Activated T-cell treated with anti-CD3 and anti-CD28 coated beads for 1 hour (primary cell): ENCODE data around the gene MGAT4A.
A peak's percentile ranks its signal among the peaks of the same experiment; 100 is the strongest.

Experiments
- DNase-seq: peaks from one replicate; pipeline ENCODE4 v3.0.0-alpha.2; 2020; ENCODE audit warnings: low read depth

MGAT4A gene

DNA sequence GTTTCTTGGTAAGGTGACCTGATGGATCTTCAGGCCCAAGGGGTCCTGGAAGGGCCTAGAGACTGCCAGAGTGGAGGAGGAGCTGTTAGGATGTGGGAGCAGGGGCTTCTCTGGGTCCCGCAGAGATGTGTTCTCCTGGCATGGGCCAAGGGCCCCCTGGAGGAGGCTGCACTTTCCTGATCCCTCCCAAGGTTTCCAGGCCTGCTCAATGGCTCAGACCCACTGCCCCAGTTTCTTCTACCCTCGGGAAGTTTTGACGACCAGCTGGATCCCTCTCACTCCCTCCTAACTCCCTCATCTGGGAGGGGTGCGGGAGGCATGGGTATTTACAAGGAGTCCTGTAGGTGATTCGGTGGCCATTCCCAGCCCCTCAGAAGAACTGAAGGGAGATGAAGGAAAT lies 158.7 kb downstream of the MGAT4A start:
- no peak for DNase-seq

DNA sequence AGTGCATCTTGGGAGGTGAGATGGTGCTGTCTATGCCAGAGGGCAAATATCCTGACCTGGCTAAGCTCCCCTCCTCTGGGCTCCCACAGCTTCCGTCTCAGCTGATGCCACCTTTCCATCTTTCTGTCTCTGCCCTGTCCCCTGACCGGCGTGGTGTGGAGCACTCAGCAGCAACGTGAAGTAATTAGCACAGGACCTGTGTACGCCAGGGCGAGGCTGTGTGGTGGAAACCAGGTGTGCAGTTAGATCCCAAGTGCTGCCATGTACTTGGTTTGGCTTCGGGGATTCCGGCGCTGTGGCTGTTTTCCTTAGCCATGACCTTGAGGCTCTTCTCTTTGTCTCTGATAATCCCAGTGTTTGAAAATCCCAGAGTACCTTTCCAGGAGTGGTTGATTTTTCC lies 159.1 kb downstream of the MGAT4A start:
- DNase-seq = no peak

DNA sequence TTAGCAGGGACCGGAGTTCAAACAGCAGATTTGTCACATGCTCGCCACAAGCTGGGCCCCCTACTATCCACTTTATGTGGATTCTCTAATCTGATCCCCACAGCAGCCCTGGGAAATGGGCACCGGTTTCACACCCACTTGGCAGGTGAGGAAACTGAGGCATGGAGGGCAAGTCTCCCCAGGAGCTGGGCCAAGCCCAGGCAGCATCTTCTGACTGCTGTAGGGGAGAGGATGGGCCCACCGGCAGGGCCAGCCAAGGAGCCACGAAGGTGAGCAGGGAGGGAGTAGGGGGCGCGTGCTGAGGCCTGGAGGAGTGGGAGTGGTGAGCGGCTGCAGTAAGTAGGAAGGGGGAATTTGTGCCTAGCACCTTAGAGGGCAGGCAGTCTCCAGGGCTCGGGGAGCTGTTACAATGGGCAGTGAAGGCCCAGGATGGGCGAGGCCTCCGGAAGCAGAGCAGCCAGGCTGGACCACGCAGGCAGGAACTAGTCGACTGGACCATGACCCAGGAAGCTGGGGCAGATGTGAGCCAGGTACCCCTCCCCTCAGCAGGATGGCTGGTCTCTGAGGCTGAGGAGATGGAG lies 159.7 kb downstream of the MGAT4A start:
- DNase-seq = no peak

DNA sequence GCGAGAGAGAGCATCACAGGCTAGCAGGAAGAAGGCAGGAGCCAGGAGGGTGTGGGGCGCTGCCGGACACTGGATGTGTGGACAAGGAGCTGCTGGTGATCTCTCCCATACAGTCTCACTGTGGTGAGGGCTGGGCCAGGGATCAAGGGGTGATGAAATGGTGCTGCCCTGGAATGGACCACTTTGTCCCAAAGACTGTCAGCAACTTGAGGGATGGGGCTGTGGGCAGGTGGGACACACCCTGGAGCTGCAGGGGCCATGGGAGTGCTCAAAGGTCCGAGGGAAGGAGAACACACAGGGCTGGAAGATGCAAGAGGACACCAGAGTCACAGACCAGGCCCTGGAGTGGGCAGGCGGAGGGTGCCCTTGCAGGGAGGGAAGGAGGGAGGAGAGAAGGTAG lies 160.6 kb downstream of the MGAT4A start:
- DNase-seq = no peak

DNA sequence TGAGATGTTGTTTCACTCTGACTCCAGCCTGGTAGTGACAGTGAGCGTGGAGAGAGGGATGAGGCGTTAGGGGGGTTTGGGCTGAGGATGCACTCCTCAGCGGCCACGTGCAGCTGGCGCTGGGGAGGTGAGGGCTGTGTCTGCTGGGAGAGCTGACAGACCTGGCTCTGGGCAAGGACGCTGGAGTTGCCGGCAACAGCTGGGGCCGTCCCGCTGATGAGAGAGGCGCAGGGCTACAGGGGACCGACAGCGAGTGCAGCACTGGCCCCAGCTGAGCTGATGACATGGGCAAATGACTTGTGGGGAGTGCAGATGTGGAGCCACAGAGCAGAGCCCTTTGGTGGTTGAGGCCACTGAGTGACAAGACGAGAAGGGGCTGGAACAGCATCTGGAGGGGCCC lies 161.0 kb downstream of the MGAT4A start:
- no peak for DNase-seq

DNA sequence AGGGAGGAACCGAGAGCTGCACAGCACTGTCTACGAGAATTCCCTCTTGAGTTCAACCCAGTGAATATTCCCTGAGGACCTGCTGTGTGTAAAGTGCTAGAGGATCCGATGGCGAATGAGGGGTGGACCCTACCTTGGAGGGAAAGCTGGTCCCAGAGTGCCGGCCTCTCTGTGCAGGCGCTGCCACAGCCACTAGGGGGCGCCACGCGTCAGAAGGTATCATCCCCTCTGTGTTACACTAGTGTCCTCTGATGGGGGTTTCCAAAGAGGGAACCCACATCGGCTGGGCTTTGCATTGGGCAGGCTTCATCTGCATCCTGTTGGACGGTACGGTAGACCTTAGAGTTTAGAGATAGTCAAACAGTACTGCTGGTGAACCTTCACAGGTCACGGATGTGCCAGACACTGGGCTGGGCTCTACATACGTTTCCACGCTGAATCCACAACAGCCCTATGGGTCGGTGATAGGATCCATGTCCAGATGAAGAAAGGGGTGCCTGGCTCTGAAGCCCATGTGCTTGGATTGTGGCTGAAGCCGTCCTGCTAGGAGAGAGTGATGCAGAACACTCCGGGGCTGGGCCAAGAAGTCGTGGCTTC lies 161.6 kb downstream of the MGAT4A start:
- peak; percentile 81 for DNase-seq
